PC-9 (cell line): ENCODE measurements around the gene HS3ST2.

Experiments
- CTCF ChIP-seq: fragments of 200-600 bp; sonication (generic); conservative IDR thresholded peaks from 2 replicates; pipeline ENCODE4 v1.6.1; 2017; ENCODE audit warnings: mixed run types, antibody characterized with exemption, mild to moderate bottlenecking, moderate library complexity
- EZH2 ChIP-seq: fragments of 200-600 bp; sonication (generic); IDR thresholded peaks from 2 replicates; pipeline ENCODE4 v1.8.0; 2017; ENCODE audit warnings: antibody characterized with exemption, low read depth

- TF ChIP-seq CTCF (no peak), EZH2 (no peak)
Observed at GRCh38 chr16:22843856-22844255, 29.9 kb downstream of the HS3ST2 start.
